ENCODE results near the gene EFR3B. TPM values are rescaled to one million over a fixed set of nuclear protein-coding genes. Genes with fewer than 3 reads are reported as not detected.
A peak's percentile ranks its signal among the peaks of the same experiment; 100 is the strongest.

Gene EFR3B
- total and polyA plus RNA-seq, 2 of the 4 experiments (the other 2 are of a cell fraction): 0.38 to 0.90 TPM

DNA sequence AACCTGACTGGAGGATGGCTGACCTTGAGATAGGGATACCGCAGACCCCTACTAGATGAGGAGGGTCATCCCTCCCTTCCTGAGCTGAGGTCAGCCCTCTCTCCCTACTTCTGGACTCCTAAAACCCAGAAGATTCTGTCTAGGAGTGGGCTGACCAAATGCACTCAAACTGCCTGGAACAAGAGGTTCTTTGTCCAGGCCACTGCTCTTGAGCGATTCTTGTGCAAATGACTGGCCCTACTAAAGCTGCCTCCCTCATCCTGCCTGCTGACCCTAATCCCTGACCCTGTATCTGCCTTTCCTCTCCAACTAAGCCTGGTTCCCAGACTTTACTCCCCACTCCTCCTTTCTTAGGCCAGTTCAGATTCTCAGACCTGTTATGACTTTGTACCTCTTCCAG lies 56.2 kb downstream of the EFR3B start:
- Histone ChIP-seq H3K27me3 (ENCODE audit: control insufficient read depth, insufficient read depth, low read length) (no peaks in the 10 kb centered on the region), H3K4ac (ENCODE audit: low read depth, low read length) (no peak overlapping the region), H2BK120ac (ENCODE audit: low read depth, low read length) (no peak overlapping the region), H2BK20ac (ENCODE audit: low read depth, low read length) (no peak overlapping the region), H4K91ac (ENCODE audit: insufficient read depth, low read depth, low read length) (0 out of 2 replicates have a peak overlapping the region, but pooled peaks have one; percentile 5), H3K79me1 (ENCODE audit: low read depth in 1 of 2, low read length in 2 of 2) (no peaks in the 10 kb centered on the region), H3K18ac (ENCODE audit: low read depth, low read length) (no peak overlapping the region; the same call in 1 of the 2 replicates), H2AK5ac (ENCODE audit: low read depth, low read length) (peak overlapping the region; percentile 72), H3K23ac (ENCODE audit: low read depth, low read length) (no peak overlapping the region; the same call in 1 of the 2 replicates), H4K5ac (ENCODE audit: low read depth, low read length) (no peak overlapping the region), H3K4me2 (ENCODE audit: low read depth, low read length) (no peak overlapping the region), H2BK15ac (ENCODE audit: low read depth, low read length) (no peak overlapping the region), H3K27ac (ENCODE audit: insufficient read depth, low read length) (no peak overlapping the region), H3K4me1 (ENCODE audit: control insufficient read depth, insufficient read depth, low read length) (peaks cover 3% of the 10 kb centered on the region), H3K9me1 (ENCODE audit: insufficient read depth, low read length) (peaks cover 7% of the 10 kb centered on the region; the same call in 1 of the 2 replicates), H3K9ac (ENCODE audit: low read depth, low read length) (no peak overlapping the region), H3K4me3 (ENCODE audit: insufficient read depth, low read depth, low read length) (no peak overlapping the region), H2AK9ac (replicated peaks; ENCODE audit: low read depth, low read length, poor library complexity) (peak overlapping the region; percentile 42), H2AFZ (replicated peaks; ENCODE audit: low read length, poor library complexity) (no peak overlapping the region), H3K9me3 (ENCODE audit: control insufficient read depth, insufficient read depth, low read length) (no peaks in the 10 kb centered on the region), H4K20me1 (ENCODE audit: insufficient read depth, low read length) (no peaks in the 10 kb centered on the region), H2BK5ac (ENCODE audit: low read depth, low read length, poor library complexity, severe bottlenecking) (no peak overlapping the region), H3K36me3 (ENCODE audit: control insufficient read depth, insufficient read depth, low read length) (no peaks in the 10 kb centered on the region), H3K56ac (ENCODE audit: extremely low read depth, insufficient read depth, low read length) (no peak overlapping the region), H3K14ac (replicated peaks; ENCODE audit: low read depth, low read length) (peak overlapping the region; percentile 50), H4K8ac (ENCODE audit: low read depth in 2 of 2, low read length in 2 of 2) (no peak overlapping the region; a peak in 1 of 4 replicates)
- 100% methylated on average over 1 of the region's 2 CpGs; no CpG with 5 or more reads in 1 of the 2 experiments for WGBS, 2 experiments (ENCODE audit: extremely low coverage in 2 of 2, insufficient read length in 1 of 2)
- POLR2A ChIA-PET (ENCODE audit: unreplicated experiment): no interaction called here
- no TSS peak for BruUV-seq (replicated peaks)
- no peak for ATAC-seq (ENCODE audit: low read depth)
- no peak for DNase-seq
- CTCF ChIA-PET: no interaction called here
- in situ Hi-C loops (cut with MboI; ENCODE audit: low sequenced_read_pairs) (no loop called here), dilution Hi-C loops (cut with HindIII; ENCODE audit: low sequenced_read_pairs, unreplicated experiment) (no loop called here), intact Hi-C loops (cut with micrococcal nuclease) (no loop called here)
- TF ChIP-seq RCOR1 (IDR thresholded peaks at IDR 0.05; ENCODE audit: insufficient replicate concordance, low read length): no peak
- TF ChIP-seq NFE2L2 (IDR thresholded peaks at IDR 0.05; ENCODE audit: low read depth, low read length): no peak
- TF ChIP-seq FOS (IDR thresholded peaks at IDR 0.05; ENCODE audit: low read depth, low read length): no peak
- no peak for TF ChIP-seq RFX5 (IDR thresholded peaks at IDR 0.05; ENCODE audit: low read depth, low read length)
- TF ChIP-seq ELK1 (IDR thresholded peaks at IDR 0.05; ENCODE audit: borderline replicate concordance, low read depth, low read length): no peak
- TF ChIP-seq, protein P1, sequence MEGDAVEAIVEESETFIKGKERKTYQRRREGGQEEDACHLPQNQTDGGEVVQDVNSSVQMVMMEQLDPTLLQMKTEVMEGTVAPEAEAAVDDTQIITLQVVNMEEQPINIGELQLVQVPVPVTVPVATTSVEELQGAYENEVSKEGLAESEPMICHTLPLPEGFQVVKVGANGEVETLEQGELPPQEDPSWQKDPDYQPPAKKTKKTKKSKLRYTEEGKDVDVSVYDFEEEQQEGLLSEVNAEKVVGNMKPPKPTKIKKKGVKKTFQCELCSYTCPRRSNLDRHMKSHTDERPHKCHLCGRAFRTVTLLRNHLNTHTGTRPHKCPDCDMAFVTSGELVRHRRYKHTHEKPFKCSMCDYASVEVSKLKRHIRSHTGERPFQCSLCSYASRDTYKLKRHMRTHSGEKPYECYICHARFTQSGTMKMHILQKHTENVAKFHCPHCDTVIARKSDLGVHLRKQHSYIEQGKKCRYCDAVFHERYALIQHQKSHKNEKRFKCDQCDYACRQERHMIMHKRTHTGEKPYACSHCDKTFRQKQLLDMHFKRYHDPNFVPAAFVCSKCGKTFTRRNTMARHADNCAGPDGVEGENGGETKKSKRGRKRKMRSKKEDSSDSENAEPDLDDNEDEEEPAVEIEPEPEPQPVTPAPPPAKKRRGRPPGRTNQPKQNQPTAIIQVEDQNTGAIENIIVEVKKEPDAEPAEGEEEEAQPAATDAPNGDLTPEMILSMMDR (conservative IDR thresholded peaks at IDR 0.05; ENCODE audit: low read depth, low read length): no peak
- no peak for TF ChIP-seq USF2 (IDR thresholded peaks at IDR 0.05; ENCODE audit: low read depth, low read length)
- TF ChIP-seq POLR2A (IDR thresholded peaks at IDR 0.05; ENCODE audit: low read depth, low read length): no peak
- TF ChIP-seq RAD21 (IDR thresholded peaks at IDR 0.05; ENCODE audit: low read length): no peak
- TF ChIP-seq CHD1 (IDR thresholded peaks at IDR 0.05; ENCODE audit: low read depth, low read length): no peak
- TF ChIP-seq BHLHE40 (IDR thresholded peaks at IDR 0.05; ENCODE audit: low read depth, low read length): no peak
- no peak for TF ChIP-seq CEBPB (IDR thresholded peaks at IDR 0.05; ENCODE audit: low read depth, low read length)
- no peak for TF ChIP-seq MXI1 (IDR thresholded peaks at IDR 0.05; ENCODE audit: borderline replicate concordance, low read depth, low read length)
- no peak for TF ChIP-seq MAZ (IDR thresholded peaks at IDR 0.05; ENCODE audit: borderline replicate concordance, low read depth, low read length)
- TF ChIP-seq SMC3 (IDR thresholded peaks at IDR 0.05; ENCODE audit: low read depth, low read length): no peak

All from IMR-90 (cell line).